HFFc6 (cell line): ENCODE data around the gene MPPE1. TPM values are rescaled to one million over a fixed set of nuclear protein-coding genes. Genes with fewer than 3 reads are reported as not detected.
A peak's percentile ranks its signal among the peaks of the same experiment; 100 is the strongest.

ENCODE experiments used
- DNase-seq: peaks from one replicate; pipeline ENCODE4 v3.0.0-alpha.2; 2018
- H3K27ac Mint-ChIP-seq: 2 replicates; pipeline ENCODE4 v1.8.0; 2020; ENCODE audit warnings: mild to moderate bottlenecking, mixed read lengths
- H3K27me3 Mint-ChIP-seq: 2 replicates; pipeline ENCODE4 v1.8.0; 2021; ENCODE audit warnings: mild to moderate bottlenecking, moderate library complexity, mixed read lengths; ENCODE audit not compliant: insufficient read depth
- H3K36me3 Mint-ChIP-seq: 2 replicates; pipeline ENCODE4 v1.8.0; 2021; ENCODE audit warnings: low read depth, mixed read lengths
- H3K4me1 Mint-ChIP-seq: 2 replicates; pipeline ENCODE4 v1.8.0; 2020; ENCODE audit warnings: low read depth, mixed read lengths
- H3K4me3 Mint-ChIP-seq: 2 replicates; pipeline ENCODE4 v1.8.0; 2020; ENCODE audit warnings: mild to moderate bottlenecking, moderate library complexity, mixed read lengths
- H3K9me3 Mint-ChIP-seq: 2 replicates; pipeline ENCODE4 v1.8.0; 2020; ENCODE audit warnings: mild to moderate bottlenecking, mixed read lengths
- CTCF ChIP-seq: fragments of 200-600 bp; sonication (generic); IDR thresholded peaks from 2 replicates; pipeline ENCODE4 v1.5.0; 2021; ENCODE audit warnings: antibody characterized with exemption, mild to moderate bottlenecking
- total RNA-seq, 6 experiments: library from RNA; stranded (reverse); fragmentation: NEBNext Ultra II Directional; extraction: Animal tissue kit (Norgen Biotek cat#: 25700); gene quantifications; 2 replicates in 1 of 6; 3 replicates in 5 of 6; pipeline ENCODE4 v1.2.3, GENCODE V29; 2021

MPPE1 gene
- total RNA-seq, 6 experiments from 2014 or later, result 23.5 to 28.2 (median 26.0) TPM

DNA sequence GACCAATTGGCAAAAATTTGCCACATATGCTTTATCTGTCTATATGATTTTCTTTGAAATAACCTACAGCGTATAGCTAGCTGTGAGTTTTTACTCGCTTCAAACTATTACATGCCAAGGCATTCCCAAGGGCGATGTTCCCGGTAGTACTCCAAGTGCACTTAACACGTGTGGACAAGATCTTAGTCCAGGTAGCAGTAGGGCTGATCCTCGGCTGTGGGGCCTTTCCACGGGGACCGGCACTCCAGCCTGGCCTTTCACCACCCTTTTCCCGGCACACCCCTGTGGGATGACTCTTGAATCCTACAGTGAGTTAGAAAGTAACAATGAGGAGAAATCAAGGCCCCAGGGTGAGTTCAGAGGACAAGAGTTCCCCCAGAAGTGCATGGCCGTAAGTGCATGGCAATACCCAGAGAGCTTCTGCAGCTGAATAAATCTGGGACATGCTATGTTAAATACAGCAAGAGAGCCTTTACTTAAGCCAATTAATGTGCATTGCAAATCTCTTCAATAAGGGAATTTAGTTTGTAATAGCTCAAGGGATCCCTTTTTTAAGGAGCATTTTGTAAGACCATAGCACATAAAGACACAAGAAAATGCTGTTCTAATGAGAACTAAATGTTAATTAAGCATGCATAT is 30.5 kb downstream of the MPPE1 start:
- Mint-ChIP-seq H3K36me3 (peaks cover 7% of the 10 kb centered on the region; the same call in 1 of the 2 replicates), H3K27me3 (peaks cover 8% of the 10 kb centered on the region), H3K9me3 (peaks cover 8% of the 10 kb centered on the region; the same call in 1 of the 2 replicates), H3K27ac (no peak overlapping the region), H3K4me3 (no peak overlapping the region), H3K4me1 (peaks cover 7% of the 10 kb centered on the region; the same call in 1 of the 2 replicates)
- no peak for DNase-seq
- no peak for TF ChIP-seq CTCF

- DNase-seq, result no peak
- Mint-ChIP-seq H3K9me3 (peaks cover 8% of the 10 kb centered on the region; the same call in 1 of the 2 replicates), H3K27me3 (peaks cover 9% of the 10 kb centered on the region), H3K36me3 (peaks cover 7% of the 10 kb centered on the region; the same call in 1 of the 2 replicates), H3K27ac (no peak overlapping the region), H3K4me3 (no peak overlapping the region), H3K4me1 (peaks cover 4% of the 10 kb centered on the region; the same call in 1 of the 2 replicates)
- no peak for TF ChIP-seq CTCF
These were observed 33.4 kb downstream of the MPPE1 start for GRCh38 chr18:11874676-11875075.

DNA sequence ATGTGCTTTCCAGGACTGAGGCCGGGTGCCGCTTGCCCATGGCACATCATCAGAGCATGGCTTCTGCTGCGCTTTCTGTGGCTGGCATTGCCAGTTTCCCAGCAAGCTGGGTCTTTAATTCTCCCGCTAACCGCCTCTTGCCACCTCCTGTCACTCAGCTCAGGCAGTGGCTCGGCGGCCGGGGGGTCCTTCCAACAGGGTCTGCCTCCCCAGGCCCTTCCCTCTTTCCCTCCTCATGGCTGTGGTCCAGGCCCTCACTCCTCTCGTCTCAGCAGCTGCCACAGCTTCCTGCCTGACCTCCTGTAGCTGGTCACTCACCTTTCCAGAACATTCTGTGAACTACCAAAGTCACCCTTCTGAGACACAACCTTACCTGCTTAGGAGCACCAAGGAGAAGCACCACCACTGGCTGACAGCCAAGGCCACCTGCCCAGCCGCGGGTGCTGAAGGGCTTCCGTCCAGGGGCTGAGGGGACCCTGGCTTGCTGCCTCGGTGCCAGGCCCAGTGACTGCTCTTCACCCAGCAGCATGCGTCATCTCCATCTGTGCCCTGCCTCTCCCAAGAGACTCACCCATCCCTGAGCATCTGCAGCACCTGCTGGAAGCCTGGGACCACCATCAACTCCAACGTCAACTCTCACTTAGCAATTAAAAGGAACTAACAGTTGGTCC is 34.3 kb downstream of the MPPE1 start:
- no peak for TF ChIP-seq CTCF
- Mint-ChIP-seq H3K27ac (no peak overlapping the region), H3K27me3 (peaks cover 9% of the 10 kb centered on the region), H3K9me3 (peaks cover 8% of the 10 kb centered on the region; the same call in 1 of the 2 replicates), H3K4me1 (peaks cover 4% of the 10 kb centered on the region; the same call in 1 of the 2 replicates), H3K4me3 (no peak overlapping the region), H3K36me3 (peaks cover 7% of the 10 kb centered on the region; the same call in 1 of the 2 replicates)
- DNase-seq, result no peak

DNA sequence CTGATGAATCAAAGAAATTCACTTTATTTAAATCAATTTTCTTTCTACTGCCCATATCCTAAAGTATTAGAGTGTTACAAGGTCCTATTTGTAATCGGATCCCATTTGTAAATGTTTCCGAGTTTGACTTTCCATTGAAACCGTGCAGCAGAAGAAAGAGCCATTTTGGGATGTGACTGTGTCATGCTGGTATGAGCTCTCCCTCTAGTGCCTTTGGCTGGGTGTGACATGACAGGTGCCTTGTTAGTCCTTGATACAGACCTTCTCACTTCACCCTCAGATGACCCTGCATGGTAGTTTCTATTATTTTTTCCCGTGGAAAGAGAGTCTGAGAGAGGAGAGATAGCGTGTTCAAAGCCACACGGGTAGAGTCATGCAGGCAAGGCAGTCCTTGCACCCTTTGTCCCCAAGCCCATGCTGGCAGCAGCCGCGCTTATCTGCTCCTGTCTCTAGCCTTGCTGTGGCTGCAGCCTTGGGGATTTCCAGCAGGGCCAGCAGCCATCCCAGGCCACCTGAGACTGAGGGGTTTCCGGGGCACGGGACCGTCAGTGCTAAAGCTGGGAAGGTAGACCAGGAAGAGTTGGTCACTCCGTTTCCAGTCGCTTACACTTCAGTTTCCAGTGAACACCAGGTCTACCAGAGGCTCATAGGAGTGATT is 35.5 kb downstream of the MPPE1 start:
- Mint-ChIP-seq H3K4me3 (no peak overlapping the region), H3K9me3 (peaks cover 8% of the 10 kb centered on the region; the same call in 1 of the 2 replicates), H3K27ac (no peak overlapping the region), H3K27me3 (peaks cover 8% of the 10 kb centered on the region), H3K4me1 (peaks cover 4% of the 10 kb centered on the region; the same call in 1 of the 2 replicates), H3K36me3 (peaks cover 7% of the 10 kb centered on the region; the same call in 1 of the 2 replicates)
- DNase-seq, result peak; percentile 33
- TF ChIP-seq CTCF, result peak; percentile 63

DNA sequence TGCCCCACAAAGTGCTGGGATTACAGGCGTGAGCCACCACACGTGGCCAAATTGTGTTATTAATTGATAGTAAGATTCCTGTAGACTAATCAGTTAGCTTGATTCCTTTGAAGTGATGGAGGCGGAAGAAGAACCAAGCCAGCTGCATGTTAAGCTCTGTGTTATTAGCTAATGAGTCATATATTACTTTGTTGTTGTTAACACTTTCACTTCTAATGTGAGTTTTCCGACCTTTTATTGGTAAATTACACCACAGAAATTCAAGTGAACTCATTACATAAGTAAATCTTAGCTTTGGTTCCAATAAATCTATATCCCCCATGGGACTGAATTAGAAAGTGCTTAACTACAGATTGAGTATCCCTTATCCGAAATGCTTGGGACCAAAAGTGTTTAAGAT is 36.6 kb downstream of the MPPE1 start:
- peaks cover 7% of the 10 kb centered on the region; the same call in 1 of the 2 replicates for H3K36me3 Mint-ChIP-seq
- no peak overlapping the region for H3K4me3 Mint-ChIP-seq
- H3K27me3 Mint-ChIP-seq, result peaks cover 8% of the 10 kb centered on the region
- peaks cover 4% of the 10 kb centered on the region; the same call in 1 of the 2 replicates for H3K4me1 Mint-ChIP-seq
- no peak for DNase-seq
- H3K9me3 Mint-ChIP-seq, result peaks cover 8% of the 10 kb centered on the region; the same call in 1 of the 2 replicates
- no peak for TF ChIP-seq CTCF
- H3K27ac Mint-ChIP-seq, result no peak overlapping the region
